GM18951 (cell line): ENCODE results near the gene PDE1A.

Experiments
- POLR2A ChIP-seq: IDR thresholded peaks from 4 replicates; pipeline ENCODE4 v1.6.1; 2011; ENCODE audit warnings: mild to moderate bottlenecking; ENCODE audit not compliant: insufficient read length, insufficient read depth; ENCODE audit errors: extremely low read depth
- in situ Hi-C: fragments of 300-500 bp; cut with MboI; formaldehyde crosslinking; loops from one replicate; pipeline ENCODE4 v1.12.0; 2022; ENCODE audit warnings: low sequenced_read_pairs, mixed read lengths, inconsistent platforms; ENCODE audit not compliant: unreplicated experiment

The PDE1A gene

DNA sequence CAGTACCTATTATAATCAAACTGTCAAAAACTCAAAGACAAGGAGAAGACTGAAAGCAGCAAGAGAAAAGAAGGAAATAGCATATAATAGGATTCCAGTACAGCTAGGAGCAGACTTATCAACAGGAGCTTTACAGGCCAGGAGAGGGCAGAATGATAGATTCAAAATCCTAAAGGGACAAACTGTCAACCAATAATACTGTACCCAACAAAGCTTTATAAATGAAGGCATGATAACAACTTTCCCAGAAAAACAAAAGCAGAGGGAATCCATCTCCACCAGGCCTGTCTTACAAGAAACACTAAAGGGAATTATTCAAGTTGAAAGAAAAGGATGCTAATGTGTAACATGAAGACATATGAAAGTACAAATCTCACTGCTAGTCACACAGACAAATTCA, 42.0 kb downstream of the PDE1A start:
- in situ Hi-C loops, result no loop called here
- no peak for TF ChIP-seq POLR2A

DNA sequence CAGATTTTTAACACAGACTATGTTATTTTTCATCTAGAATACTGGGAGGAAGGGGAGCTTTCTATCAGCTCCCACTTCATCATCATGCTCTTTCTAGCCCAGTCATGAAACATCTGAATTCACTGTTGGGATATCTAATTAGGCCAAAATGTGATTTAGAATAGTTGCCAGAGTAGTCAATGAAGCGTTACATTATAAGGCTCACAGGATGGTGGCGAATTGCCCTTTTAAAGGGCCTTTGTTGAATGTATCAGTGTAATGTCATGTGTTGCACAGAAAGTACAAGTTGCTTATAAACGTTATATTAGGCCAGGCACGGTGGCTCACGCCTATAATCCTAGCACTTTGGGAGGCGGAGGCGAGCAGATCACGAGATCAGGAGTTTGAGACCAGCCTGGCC, 45.6 kb downstream of the PDE1A start:
- in situ Hi-C loops, result no loop called here
- TF ChIP-seq POLR2A, result no peak

DNA sequence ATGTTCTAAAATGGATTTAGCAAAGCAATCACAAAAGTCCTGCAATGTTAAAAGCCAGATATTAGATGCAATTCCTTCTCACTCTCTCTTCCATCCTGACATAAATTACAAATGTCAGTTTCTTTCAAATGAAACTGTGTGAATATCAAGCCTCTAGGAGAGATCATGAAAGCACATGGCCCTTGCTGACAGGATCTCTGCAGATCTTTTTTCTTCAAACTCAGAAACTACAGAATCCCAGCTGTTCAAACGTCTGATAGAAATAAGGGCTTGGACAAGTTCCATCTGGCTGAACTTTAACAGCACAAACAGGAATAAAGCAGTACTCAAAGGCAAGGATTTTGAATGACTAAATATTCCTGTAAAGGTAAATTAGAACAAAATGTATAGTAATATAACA, 47.6 kb downstream of the PDE1A start:
- no peak for TF ChIP-seq POLR2A
- in situ Hi-C loops, result no loop called here

DNA sequence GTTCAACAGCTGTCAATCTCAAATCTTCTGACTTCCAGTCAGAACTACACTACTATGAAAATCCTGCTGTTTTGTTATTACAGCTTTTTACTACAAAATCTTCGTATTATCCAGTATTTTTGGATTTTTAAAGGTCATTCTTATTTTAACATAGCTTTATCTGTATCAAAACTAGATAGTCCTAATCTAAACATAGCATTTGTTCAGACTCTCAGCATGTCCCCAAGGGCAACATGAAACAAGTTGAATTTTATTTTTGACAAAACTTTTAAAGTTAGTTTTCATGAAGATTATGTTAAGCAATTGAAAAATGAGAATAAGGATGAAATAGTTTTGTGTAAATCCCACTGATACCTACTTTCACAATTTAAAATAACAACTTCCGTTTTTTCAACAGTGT, 48.1 kb downstream of the PDE1A start:
- in situ Hi-C loops, result no loop called here
- no peak for TF ChIP-seq POLR2A

DNA sequence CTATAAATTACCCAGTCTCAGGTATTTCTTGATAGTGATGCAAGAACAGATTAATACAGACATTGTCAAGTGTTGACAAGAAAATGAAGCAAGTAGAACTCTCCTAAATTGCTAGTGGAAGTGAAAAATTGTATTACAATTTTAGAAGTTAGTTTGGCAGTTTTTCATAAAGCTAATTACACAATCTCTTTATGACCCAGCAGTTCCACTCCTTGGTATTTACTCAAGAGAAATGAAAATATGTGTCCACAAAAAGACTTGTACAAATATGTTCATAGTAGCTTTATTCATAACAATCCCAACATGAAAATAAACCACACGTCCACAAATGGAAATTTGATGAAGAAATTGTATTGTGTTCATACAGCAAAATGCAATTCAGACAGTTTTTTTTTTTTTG, 49.4 kb downstream of the PDE1A start:
- in situ Hi-C loops, result no loop called here

DNA sequence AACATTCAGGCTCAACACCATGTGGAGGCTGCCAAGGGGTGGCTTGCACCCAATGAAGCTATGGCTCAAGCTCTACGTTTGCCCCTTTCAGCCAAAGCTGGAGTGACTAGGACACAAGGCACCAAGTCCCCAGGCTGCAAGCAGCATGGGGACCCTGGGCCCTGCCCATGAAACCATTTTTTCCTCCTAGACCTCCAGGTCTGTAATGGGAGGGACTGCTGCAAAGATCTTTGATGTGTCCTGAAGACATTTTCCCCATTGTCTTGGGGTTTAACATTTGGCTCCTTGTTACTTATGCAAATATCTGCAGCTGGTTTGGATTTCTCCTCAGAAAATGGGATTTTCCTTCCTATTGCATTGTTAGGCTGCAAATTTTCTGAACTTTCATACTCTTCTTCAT, 51.0 kb downstream of the PDE1A start:
- in situ Hi-C loops, result no loop called here
- no peak for TF ChIP-seq POLR2A

More for the DNA sequence above, 49.4 kb downstream of the PDE1A start:
- TF ChIP-seq POLR2A, result no peak

DNA sequence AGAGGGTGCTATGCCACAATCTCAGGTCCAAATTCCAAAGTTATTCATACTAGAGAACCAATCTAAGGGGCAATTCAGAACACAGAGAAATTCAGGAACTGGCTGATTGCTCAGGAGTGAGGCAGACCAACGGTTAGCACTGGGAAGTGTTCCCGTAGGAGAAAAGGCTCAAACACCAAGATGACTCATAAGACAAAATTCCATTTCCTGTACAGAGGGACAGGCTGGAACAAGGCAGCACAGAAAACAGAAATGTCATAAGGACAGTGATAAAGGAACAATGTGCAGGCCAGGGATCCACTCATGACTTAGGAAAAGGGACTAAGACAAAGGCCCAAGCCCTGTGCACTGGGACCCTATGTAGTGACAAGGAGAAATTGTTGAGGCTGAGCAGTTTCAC, 54.2 kb downstream of the PDE1A start:
- in situ Hi-C loops, result no loop called here
- TF ChIP-seq POLR2A, result no peak

DNA sequence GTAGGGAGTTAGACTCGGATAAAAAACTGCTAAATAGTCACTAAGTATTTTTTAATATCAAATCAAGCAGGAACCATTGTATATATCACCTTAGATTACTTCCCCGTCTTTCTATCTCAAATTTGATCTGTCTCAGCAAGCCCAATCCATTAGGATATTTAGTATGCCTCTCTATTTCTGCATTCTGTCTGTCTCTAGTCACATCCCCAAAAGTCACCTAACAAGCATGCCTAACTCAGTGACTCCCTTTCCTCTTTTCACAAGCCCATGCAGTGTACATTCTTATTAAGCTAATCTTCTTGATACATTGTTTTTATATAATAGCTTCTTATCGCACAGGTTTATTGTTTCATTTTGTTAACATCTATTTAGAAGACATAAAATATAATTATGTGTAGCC, 57.8 kb downstream of the PDE1A start:
- in situ Hi-C loops, result no loop called here
- TF ChIP-seq POLR2A, result no peak

DNA sequence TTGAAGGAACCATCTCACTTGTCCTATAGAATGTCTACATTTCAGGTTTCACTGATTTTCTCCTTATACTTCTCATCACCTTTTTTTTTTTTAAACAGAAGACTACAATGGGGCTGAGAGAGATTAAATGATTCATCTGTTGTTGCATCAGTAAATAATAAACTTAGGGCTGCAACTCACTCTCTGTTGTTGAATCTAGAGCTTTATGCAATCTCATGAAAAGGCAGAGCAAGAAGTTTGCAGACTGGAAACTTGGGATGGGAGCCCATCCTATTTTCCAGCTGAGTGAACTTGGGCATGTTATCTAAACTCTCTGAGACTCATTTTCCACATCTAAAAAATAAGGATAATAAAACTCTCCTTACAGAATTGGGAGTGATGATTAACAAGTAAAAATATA, 58.4 kb downstream of the PDE1A start:
- in situ Hi-C loops, result no loop called here
- TF ChIP-seq POLR2A, result no peak

DNA sequence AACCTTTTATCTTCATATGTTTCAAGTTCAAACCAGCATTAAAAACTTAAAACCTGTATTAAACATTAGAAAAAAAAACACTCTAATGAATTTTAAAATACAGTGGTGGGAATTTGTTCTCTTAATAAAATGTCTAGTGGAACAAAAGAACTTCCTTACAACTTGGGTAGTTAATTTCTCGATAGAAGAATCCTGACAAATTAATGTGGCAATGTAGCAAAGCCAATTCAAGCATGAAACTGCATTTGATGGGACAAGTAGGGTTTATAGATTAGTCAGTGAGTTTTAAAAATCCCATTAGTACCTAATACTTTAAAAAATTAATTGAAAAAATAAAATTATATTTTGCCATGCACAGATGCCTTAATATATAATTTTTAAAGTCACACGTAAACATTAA, 59.4 kb downstream of the PDE1A start:
- TF ChIP-seq POLR2A, result no peak
- in situ Hi-C loops, result no loop called here

DNA sequence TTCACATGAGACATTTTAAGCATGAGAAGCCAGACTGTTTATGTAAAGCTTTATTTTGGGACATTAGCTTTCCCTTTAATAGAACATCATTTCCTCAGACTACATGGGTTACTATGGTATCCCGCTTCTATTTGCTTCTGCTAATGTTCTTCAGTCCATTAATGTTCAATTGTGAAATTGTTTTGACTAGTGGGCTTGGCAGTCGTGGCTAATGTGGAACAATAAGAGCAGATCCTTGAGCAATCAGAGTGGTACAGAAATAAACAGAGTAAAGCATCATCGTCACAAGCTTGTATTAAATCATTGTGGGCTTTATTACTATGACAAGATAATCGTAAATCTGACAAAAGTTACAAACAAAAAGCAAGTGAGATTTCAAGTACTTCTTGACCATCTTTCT, 60.2 kb downstream of the PDE1A start:
- no peak for TF ChIP-seq POLR2A
- in situ Hi-C loops, result no loop called here

DNA sequence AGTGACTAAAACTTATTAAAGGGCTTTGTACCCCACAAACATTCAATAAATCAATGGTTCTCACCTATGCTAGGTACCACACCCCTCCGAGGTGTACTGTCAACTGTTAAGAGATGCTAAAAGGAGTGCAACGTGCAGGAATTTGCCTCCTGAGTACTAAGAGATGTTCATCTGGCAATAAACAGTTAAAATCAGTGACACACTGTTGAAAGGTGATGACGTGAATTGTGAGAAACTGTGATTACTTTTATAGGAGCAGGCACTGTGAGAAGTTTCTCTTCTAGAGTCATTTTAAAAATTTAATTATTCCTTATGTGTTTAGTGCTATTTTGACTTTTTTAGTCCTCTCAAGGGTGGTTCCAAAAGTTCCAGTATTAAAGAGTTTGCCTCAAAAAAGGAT, 61.0 kb downstream of the PDE1A start:
- TF ChIP-seq POLR2A, result no peak
- in situ Hi-C loops, result no loop called here

DNA sequence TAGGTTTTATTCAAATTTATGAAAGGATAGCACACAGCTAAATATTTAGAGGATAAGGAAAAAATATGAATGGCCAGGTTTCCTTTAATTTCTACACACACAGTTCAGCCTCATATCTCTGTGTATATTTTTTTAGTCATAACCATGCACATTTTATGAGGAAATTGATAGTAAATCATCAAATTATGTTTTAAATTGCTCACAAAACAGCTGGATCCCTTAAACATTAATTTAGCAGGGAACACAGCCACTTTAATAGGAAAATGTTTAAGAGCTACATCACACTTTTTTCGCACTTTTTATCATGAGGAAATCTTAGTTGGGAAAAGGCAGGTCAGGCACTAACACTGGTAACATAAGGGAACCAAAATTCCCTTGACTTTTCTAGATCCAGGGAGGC, 65.4 kb downstream of the PDE1A start:
- in situ Hi-C loops, result no loop called here
- TF ChIP-seq POLR2A, result no peak

DNA sequence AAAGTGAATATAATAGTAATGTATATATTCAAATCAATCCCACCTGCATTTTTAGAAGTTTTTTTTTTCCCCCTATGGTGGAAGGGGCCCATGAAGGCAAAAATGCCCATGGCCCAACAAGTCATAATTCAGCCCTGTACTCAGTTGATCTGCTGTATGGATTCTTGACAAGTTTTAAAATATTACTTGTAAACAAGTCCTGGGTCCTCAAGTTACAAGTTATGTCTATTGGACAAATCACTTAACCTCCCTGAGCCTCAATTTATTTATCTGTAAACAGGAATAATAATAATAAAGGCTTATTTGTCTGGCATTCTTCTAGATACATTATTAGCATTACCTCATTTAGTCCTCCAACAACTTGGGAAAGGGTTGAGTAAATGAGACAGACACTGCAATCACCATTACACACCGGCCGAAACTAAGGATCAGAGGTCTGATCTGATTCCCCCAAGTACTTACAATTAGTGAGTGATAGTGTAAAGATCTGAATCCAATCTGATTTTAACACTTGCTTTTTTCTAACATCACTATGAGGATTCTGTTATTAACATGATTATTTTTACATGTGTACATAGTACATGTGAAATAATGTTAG, 66.1 kb downstream of the PDE1A start:
- in situ Hi-C loops, result no loop called here
- no peak for TF ChIP-seq POLR2A
